ENCODE data around the gene PTPN12.

Gene PTPN12

GRCh38 chr7:77684030-77684429, 146.9 kb downstream of the PTPN12 start:
- Histone ChIP-seq H3K4me1 (ENCODE audit: control insufficient read depth in 1 of 2, insufficient read depth in 1 of 2, low read depth in 1 of 2, low read length in 1 of 2) (peaks cover 49 to 51% of the 10 kb centered on the region in 2 experiments), H3K36me3 (peaks cover 30% of the 10 kb centered on the region), H3K27me3 (no peaks in the 10 kb centered on the region), H3K27ac (peak overlapping the region; percentile 83), H3K4me3 (ENCODE audit: low read depth in 1 of 2, low read length in 1 of 2) (peak overlapping the region in 1 of 2 experiments; percentile 51), H3K9me3 (no peaks in the 10 kb centered on the region)
- TF ChIP-seq CTCF (IDR thresholded peaks at IDR 0.05), result no peak

GRCh38 chr7:77685233-77685632, 148.1 kb downstream of the PTPN12 start:
- Histone ChIP-seq H3K27ac (peak overlapping the region; percentile 83), H3K4me3 (ENCODE audit: low read depth in 1 of 2, low read length in 1 of 2) (peak overlapping the region; percentile 51 to 58)

GRCh38 chr7:77687100-77687746, 150.1 kb downstream of the PTPN12 start:
- TF ChIP-seq CTCF (IDR thresholded peaks at IDR 0.05), result no peak
- Histone ChIP-seq H3K4me1 (ENCODE audit: control insufficient read depth in 1 of 2, insufficient read depth in 1 of 2, low read depth in 1 of 2, low read length in 1 of 2) (peaks cover 49 to 51% of the 10 kb centered on the region in 2 experiments), H3K36me3 (peaks cover 30% of the 10 kb centered on the region), H3K27me3 (no peaks in the 10 kb centered on the region), H3K27ac (peak overlapping the region; percentile 70), H3K9me3 (no peaks in the 10 kb centered on the region), H3K4me3 (ENCODE audit: low read depth in 1 of 2, low read length in 1 of 2) (peak overlapping the region in 1 of 2 experiments; percentile 29)

More at GRCh38 chr7:77685233-77685632, 148.1 kb downstream of the PTPN12 start:
- Histone ChIP-seq H3K36me3 (peaks cover 39% of the 10 kb centered on the region), H3K4me1 (ENCODE audit: control insufficient read depth in 1 of 2, insufficient read depth in 1 of 2, low read depth in 1 of 2, low read length in 1 of 2) (peaks cover 49 to 51% of the 10 kb centered on the region in 2 experiments), H3K27me3 (no peaks in the 10 kb centered on the region), H3K9me3 (no peaks in the 10 kb centered on the region)
- TF ChIP-seq CTCF (IDR thresholded peaks at IDR 0.05), result peak; percentile 56

GRCh38 chr7:77687747-77688144, 150.7 kb downstream of the PTPN12 start:
- H3K9me3 ChIP-seq, result no peaks in the 10 kb centered on the region
- H3K27me3 ChIP-seq, result no peaks in the 10 kb centered on the region
- TF ChIP-seq CTCF (IDR thresholded peaks at IDR 0.05), result no peak
- H3K36me3 ChIP-seq, result peaks cover 25% of the 10 kb centered on the region
- peak overlapping the region; percentile 70 for H3K27ac ChIP-seq
- peak overlapping the region in 1 of 2 experiments; percentile 29 for H3K4me3 ChIP-seq (ENCODE audit: low read depth in 1 of 2, low read length in 1 of 2)
- H3K4me1 ChIP-seq (ENCODE audit: control insufficient read depth in 1 of 2, insufficient read depth in 1 of 2, low read depth in 1 of 2, low read length in 1 of 2), result peaks cover 50 to 51% of the 10 kb centered on the region in 2 experiments

Data from neutrophil (primary cell).